Muscle of arm (tissue), 14 donors: ENCODE results near the gene EP300. TPM values are rescaled to one million over a fixed set of nuclear protein-coding genes. Genes with fewer than 3 reads are reported as not detected.
"Not testable (repeated sequence)": the region's sequence is repeated elsewhere in the genome, so short reads cannot be mapped to it uniquely, and the experiment has no call there.

ENCODE experiments used
- DNase-seq: peaks from one replicate; pipeline ENCODE4 v3.0.0-alpha.2; 2013
- long read RNA-seq, 11 donors: transcript quantifications; one replicate each; lab custom pipeline, GENCODE V29; 2026
- polyA plus RNA-seq, 12 donors: library from polyadenylated mRNA; unstranded; fragments of 120-200 nt; gene quantifications; one replicate each; pipeline ENCODE4 v1.2.1, GENCODE V29; 2013; ENCODE audit not compliant: insufficient read length in 12 of 12

Gene EP300
- 10 to 100 TPM in 11 of 12 donors, not detected in 1; 28.3 to 74.5 (median 36.8) TPM for polyA plus RNA-seq
- long read RNA-seq, donor 1, partial matches to known transcripts: 41 of 48 reads
- long read RNA-seq, donor 1, other reads (novel, unspliced or antisense): 0 of 48 reads
- long read RNA-seq, donor 2, partial matches to known transcripts: 0 of 1 reads
- long read RNA-seq, donor 2, other reads (novel, unspliced or antisense): 0 of 1 reads
- long read RNA-seq, donor 3, partial matches to known transcripts: 0 of 3 reads
- long read RNA-seq, donor 3, other reads (novel, unspliced or antisense): 0 of 3 reads
- long read RNA-seq, donor 4, partial matches to known transcripts: 0 of 1 reads
- long read RNA-seq, donor 4, other reads (novel, unspliced or antisense): 0 of 1 reads
- long read RNA-seq, donor 5, partial matches to known transcripts: 5 of 8 reads
- long read RNA-seq, donor 5, other reads (novel, unspliced or antisense): 0 of 8 reads
- long read RNA-seq, donor 6, partial matches to known transcripts: 0 of 2 reads
- long read RNA-seq, donor 6, other reads (novel, unspliced or antisense): 0 of 2 reads
- long read RNA-seq, donor 7, partial matches to known transcripts: 0 of 2 reads
- long read RNA-seq, donor 7, other reads (novel, unspliced or antisense): 0 of 2 reads
- long read RNA-seq, donor 8, full-length matches to known transcripts: 2 of 15 reads
- long read RNA-seq, donor 8, partial matches to known transcripts: 13 of 15 reads
- long read RNA-seq, donor 8, other reads (novel, unspliced or antisense): 0 of 15 reads
- long read RNA-seq, donor 9, partial matches to known transcripts: 0 of 2 reads
- long read RNA-seq, donor 9, other reads (novel, unspliced or antisense): 0 of 2 reads
- long read RNA-seq, donor 10, partial matches to known transcripts: 5 of 12 reads
- long read RNA-seq, donor 10, other reads (novel, unspliced or antisense): 7 of 12 reads
- long read RNA-seq, donor 11: 0 reads

- DNase-seq: peak; percentile 85
Observed at GRCh38 chr22:41092023-41092817, at the start of gene EP300. TSS of gene EP300 (plus strand) at chr22:41092592. CDS start at chr22:41093005, 413 bp downstream.

- DNase-seq: no peak
Observed at GRCh38 chr22:41043722-41044121, 48.7 kb upstream of the EP300 start.

- not testable (repeated sequence) for DNase-seq
Observed at GRCh38 chr22:41045575-41045974, 46.8 kb upstream of the EP300 start.

GRCh38 chr22:41047801-41048211 lies 44.6 kb upstream of the EP300 start:
- no peak for DNase-seq

GRCh38 chr22:41048345-41048744 lies 44.0 kb upstream of the EP300 start:
- not testable (repeated sequence) for DNase-seq

GRCh38 chr22:41048791-41049717 lies 43.3 kb upstream of the EP300 start:
- peak; percentile 74 for DNase-seq

- not testable (repeated sequence) for DNase-seq
Observed at GRCh38 chr22:41049795-41050194, 42.6 kb upstream of the EP300 start.

- no peak for DNase-seq
Observed at GRCh38 chr22:41050883-41051282, 41.5 kb upstream of the EP300 start.

- no peak for DNase-seq
Observed at GRCh38 chr22:41052661-41053490, 39.5 kb upstream of the EP300 start.

- DNase-seq: no peak
Observed at GRCh38 chr22:41057076-41057475, 35.3 kb upstream of the EP300 start.

GRCh38 chr22:41062146-41062545 lies 30.2 kb upstream of the EP300 start:
- DNase-seq: no peak

GRCh38 chr22:41064326-41064725 lies 28.1 kb upstream of the EP300 start:
- not testable (repeated sequence) for DNase-seq

- DNase-seq: not testable (repeated sequence)
Observed at GRCh38 chr22:41066341-41066740, 26.1 kb upstream of the EP300 start.

- not testable (repeated sequence) for DNase-seq
Observed at GRCh38 chr22:41067968-41068367, 24.4 kb upstream of the EP300 start.

- DNase-seq: no peak
Observed at GRCh38 chr22:41070665-41071331, 21.6 kb upstream of the EP300 start.

- DNase-seq: no peak
Observed at GRCh38 chr22:41074061-41074460, 18.3 kb upstream of the EP300 start.

GRCh38 chr22:41074466-41074865 lies 17.9 kb upstream of the EP300 start:
- DNase-seq: no peak

GRCh38 chr22:41074941-41075710 lies 17.3 kb upstream of the EP300 start:
- DNase-seq: no peak
